ENCODE measurements around the gene MAB21L4. TPM values are rescaled to one million over a fixed set of nuclear protein-coding genes. Genes with fewer than 3 reads are reported as not detected.

MAB21L4 gene
- total RNA-seq, 2 donors from 2014 or later = 0.31 TPM; not detected in 1

GRCh38 chr2:240872317-240873097 is 23.4 kb downstream of the MAB21L4 start:
- H3K4me1 ChIP-seq = no peaks in the 10 kb centered on the region
- H3K36me3 ChIP-seq = no peaks in the 10 kb centered on the region
- H3K9me3 ChIP-seq = no peaks in the 10 kb centered on the region
- H3K27me3 ChIP-seq = no peaks in the 10 kb centered on the region
- H3K4me3 ChIP-seq = no peak overlapping the region
- TF ChIP-seq, protein P1, sequence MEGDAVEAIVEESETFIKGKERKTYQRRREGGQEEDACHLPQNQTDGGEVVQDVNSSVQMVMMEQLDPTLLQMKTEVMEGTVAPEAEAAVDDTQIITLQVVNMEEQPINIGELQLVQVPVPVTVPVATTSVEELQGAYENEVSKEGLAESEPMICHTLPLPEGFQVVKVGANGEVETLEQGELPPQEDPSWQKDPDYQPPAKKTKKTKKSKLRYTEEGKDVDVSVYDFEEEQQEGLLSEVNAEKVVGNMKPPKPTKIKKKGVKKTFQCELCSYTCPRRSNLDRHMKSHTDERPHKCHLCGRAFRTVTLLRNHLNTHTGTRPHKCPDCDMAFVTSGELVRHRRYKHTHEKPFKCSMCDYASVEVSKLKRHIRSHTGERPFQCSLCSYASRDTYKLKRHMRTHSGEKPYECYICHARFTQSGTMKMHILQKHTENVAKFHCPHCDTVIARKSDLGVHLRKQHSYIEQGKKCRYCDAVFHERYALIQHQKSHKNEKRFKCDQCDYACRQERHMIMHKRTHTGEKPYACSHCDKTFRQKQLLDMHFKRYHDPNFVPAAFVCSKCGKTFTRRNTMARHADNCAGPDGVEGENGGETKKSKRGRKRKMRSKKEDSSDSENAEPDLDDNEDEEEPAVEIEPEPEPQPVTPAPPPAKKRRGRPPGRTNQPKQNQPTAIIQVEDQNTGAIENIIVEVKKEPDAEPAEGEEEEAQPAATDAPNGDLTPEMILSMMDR (IDR thresholded peaks at IDR 0.05) = no peak
- no peak overlapping the region for H3K27ac ChIP-seq
- no peak for DNase-seq (ENCODE audit: low spot score)

DNA sequence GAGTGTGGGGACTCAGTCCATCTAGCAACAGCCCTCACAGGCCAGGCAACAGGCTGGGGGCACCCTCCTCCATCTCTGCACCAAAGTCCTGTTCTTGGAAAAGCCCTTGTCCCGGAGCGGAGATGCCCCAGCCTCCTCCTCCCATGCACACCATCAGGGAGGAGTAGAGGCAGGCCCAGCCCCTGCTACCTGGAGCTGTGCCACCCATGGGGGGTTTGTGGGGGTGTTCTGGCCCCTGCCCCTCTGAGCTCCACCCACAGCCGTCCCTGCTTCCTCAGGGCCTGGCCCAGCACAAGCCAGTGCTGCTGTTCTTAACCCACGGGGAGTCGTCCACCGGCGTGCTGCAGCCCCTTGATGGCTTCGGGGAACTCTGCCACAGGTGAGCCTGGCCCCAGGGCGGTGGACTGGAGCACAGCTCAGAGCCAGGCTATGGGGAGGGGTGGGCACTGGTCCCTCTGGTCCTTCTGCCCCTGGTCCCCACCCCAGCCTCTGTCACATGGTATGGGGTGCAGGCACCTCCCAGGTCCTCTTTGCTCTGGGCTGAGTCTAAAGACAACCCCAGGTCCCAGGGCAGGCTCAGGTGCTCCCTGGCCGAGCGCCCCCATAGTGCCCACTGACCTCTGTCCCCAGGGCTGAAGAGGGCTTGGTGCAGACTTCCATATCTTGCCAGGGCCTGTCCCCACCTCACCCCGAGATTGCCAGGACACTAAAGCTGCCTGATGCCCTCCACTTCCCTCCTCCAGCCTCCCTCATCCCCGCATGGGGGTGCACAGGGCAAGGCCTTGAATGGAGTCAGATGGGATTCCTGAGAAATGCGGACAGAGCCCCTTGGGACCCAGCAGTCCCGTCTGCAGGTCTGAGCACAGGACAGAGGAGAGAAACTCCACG is 24.6 kb downstream of the MAB21L4 start:
- H3K36me3 ChIP-seq = no peaks in the 10 kb centered on the region
- TF ChIP-seq, protein P1 (IDR thresholded peaks at IDR 0.05) = no peak
- no peaks in the 10 kb centered on the region for H3K27me3 ChIP-seq
- H3K4me3 ChIP-seq = no peak overlapping the region
- no peaks in the 10 kb centered on the region for H3K9me3 ChIP-seq
- no peaks in the 10 kb centered on the region for H3K4me1 ChIP-seq
- no peak for DNase-seq (ENCODE audit: low spot score)
- no peak overlapping the region for H3K27ac ChIP-seq

DNA sequence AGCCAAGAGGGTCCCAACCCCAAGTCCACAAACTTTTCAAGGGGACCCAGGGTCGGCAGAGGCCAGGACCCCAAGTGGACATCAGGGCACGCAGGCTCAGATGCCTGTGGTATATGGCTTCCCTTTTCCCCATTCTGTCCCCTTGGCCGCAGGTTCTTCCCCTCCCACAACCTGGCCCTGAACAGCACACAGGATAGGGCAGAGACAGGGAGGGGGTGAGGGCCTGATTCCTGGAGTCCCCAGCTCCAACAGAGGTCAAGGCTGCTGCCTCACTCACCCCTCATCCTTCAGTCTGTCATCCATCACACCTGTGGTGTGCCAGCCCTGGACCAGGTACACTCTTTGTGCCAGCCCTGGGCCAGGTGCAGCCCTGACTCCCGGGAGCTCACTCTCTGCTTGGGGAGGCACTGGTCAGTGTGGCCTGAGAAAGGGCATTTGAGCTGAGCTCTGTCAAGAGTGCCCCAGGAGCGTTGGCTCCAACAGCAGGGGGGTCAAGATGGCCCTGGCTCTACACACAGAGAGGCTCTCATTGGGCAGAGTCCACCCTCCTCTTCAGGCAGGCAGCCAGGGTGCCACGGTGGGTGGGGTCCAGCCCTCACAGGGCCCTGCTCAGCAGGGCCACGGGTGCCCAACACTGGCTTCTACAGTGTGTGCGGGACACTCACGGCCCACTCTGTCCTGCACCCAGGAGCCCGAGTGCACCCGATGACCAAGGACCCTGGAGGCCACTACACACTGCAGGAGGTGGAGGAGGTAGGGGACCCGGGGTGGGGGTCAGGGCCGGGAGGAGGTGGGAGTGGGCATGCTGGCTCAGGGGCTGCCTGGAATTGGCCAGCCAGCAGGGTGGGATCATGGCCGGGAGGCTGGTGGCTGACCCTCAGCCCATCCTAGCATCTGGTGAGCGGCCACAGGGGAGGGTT is 25.7 kb downstream of the MAB21L4 start:
- Histone ChIP-seq H3K36me3 (no peaks in the 10 kb centered on the region), H3K9me3 (no peaks in the 10 kb centered on the region), H3K27ac (no peak overlapping the region), H3K4me1 (no peaks in the 10 kb centered on the region), H3K27me3 (no peaks in the 10 kb centered on the region), H3K4me3 (no peak overlapping the region)
- DNase-seq (ENCODE audit: low spot score) = no peak
- TF ChIP-seq, protein P1 (IDR thresholded peaks at IDR 0.05) = no peak

GRCh38 chr2:240869109-240869955 is 26.6 kb downstream of the MAB21L4 start:
- TF ChIP-seq, protein P1 (IDR thresholded peaks at IDR 0.05) = no peak
- H3K4me1 ChIP-seq = no peaks in the 10 kb centered on the region

More at GRCh38 chr2:240869109-240869955, 26.6 kb downstream of the MAB21L4 start:
- H3K27me3 ChIP-seq = no peaks in the 10 kb centered on the region
- DNase-seq (ENCODE audit: low spot score) = no peak
- H3K9me3 ChIP-seq = no peaks in the 10 kb centered on the region
- no peaks in the 10 kb centered on the region for H3K36me3 ChIP-seq
- no peak overlapping the region for H3K27ac ChIP-seq
- no peak overlapping the region for H3K4me3 ChIP-seq

Measured in right atrium auricular region (tissue), 2 donors.